Colonic mucosa (tissue), 4 donors: ENCODE data around the gene ACTG2. TPM values are rescaled to one million over a fixed set of nuclear protein-coding genes. Genes with fewer than 3 reads are reported as not detected.

Experiments
- DNase-seq: peaks from one replicate; pipeline ENCODE4 v3.0.0-alpha.2; 2020
- H3K27ac ChIP-seq: fragments of 200-600 bp; one replicate; pipeline ENCODE4 v1.8.0; 2021
- H3K27me3 ChIP-seq: fragments of 200-600 bp; one replicate; pipeline ENCODE4 v1.8.0; 2021
- H3K36me3 ChIP-seq: fragments of 200-600 bp; one replicate; pipeline ENCODE4 v1.8.0; 2021
- H3K4me1 ChIP-seq: fragments of 200-600 bp; one replicate; pipeline ENCODE4 v1.8.0; 2021; ENCODE audit warnings: mild to moderate bottlenecking
- H3K4me3 ChIP-seq: fragments of 200-600 bp; one replicate; pipeline ENCODE4 v1.8.0; 2021
- H3K9ac ChIP-seq, 2 donors: one replicate each; pipeline ENCODE4 v1.7.0; 2013; ENCODE audit warnings: control low read depth in 2 of 2, low read depth in 2 of 2, low read length in 2 of 2
- H3K9me3 ChIP-seq: fragments of 200-600 bp; one replicate; pipeline ENCODE4 v1.8.0; 2021
- intact Hi-C: fragments of 100-400 bp; cut with DNase I; formaldehyde crosslinking; loops from one replicate; pipeline ENCODE4 v1.14.1; 2022
- total RNA-seq, 2 donors: library from RNA; stranded (reverse); fragmentation: NEBNext Ultra II Directional in 1 of 2; extraction: Animal tissue kit (Norgen Biotek cat#: 25700) in 1 of 2; gene quantifications; one replicate each; pipeline ENCODE4 v1.2.1, GENCODE V29; 2021
- TF ChIP-seq, protein P1 (sequence below): fragments of 200-600 bp; IDR thresholded peaks from one replicate; pipeline ENCODE4 v1.8.0; 2022; ENCODE audit warnings: antibody characterized with exemption, mild to moderate bottlenecking
- donor health status: healthy.
- donor health status: DM: no; HTN: no; CAD: no.
- donor health status: DM: no; HTN: no; CAD: no.

Gene ACTG2
- total RNA-seq, 2 donors from 2014 or later: 25.4 to 1,198 TPM

DNA sequence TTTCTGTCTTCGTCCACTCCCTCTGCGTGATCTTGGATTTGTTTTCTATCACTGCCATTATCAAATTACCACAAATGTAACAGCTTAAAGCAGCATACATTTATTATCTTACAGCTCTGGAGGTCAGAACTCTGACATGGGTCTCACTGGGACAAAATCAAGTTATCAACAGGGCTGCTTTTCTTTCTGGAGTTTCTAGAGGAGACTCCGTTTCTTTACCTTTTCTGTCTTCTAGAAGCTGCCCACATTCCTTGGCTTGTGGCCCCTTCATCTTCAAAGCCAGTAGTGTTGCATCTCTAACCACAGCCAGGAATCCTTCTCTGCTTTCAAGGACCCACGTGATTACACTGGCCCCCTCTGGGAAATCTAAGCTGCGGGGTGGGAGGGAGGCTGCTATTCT lies 70.0 kb downstream of the ACTG2 start:
- Histone ChIP-seq H3K4me1 (no peaks in the 10 kb centered on the region), H3K27ac (no peak overlapping the region), H3K9ac (no peak overlapping the region), H3K27me3 (no peaks in the 10 kb centered on the region), H3K9me3 (no peaks in the 10 kb centered on the region), H3K36me3 (no peaks in the 10 kb centered on the region), H3K4me3 (no peak overlapping the region)
- intact Hi-C loops: no loop called here
- TF ChIP-seq, protein P1, sequence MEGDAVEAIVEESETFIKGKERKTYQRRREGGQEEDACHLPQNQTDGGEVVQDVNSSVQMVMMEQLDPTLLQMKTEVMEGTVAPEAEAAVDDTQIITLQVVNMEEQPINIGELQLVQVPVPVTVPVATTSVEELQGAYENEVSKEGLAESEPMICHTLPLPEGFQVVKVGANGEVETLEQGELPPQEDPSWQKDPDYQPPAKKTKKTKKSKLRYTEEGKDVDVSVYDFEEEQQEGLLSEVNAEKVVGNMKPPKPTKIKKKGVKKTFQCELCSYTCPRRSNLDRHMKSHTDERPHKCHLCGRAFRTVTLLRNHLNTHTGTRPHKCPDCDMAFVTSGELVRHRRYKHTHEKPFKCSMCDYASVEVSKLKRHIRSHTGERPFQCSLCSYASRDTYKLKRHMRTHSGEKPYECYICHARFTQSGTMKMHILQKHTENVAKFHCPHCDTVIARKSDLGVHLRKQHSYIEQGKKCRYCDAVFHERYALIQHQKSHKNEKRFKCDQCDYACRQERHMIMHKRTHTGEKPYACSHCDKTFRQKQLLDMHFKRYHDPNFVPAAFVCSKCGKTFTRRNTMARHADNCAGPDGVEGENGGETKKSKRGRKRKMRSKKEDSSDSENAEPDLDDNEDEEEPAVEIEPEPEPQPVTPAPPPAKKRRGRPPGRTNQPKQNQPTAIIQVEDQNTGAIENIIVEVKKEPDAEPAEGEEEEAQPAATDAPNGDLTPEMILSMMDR: no peak
- DNase-seq: no peak

DNA sequence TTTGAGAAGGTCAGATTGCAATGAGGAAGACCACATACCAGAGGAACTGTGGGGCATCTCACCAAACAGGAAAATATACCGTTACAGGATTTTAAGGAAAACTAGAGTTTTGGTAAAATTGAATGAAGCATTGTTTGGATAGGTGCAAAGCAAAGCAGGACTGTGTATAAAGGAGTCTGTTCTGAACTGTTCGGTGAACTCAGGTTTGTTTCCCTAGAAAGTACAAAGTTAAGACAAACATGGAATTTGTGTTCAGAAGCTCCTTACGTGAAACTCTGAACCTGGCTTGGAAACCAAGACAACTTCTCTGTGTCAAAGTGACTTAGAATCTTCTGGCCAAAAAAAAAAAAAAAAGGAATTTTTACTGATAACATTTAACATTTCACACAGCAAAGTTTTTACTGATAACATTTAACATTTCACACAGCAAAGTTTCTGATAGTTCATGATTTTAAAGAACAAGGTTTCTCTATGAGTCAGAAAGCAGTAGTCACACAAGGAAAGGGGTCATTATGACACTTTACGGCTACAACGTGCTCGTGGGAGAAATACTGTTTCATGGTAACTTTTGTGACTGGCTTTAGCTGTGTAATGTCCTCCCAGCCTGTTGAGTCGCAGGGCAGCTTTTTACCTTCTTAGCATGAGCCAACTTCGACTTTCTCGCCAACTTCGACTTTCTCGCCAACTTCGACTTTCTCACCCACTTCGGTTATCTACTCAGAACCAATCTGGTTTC lies 70.7 kb downstream of the ACTG2 start:
- no peak overlapping the region for H3K4me3 ChIP-seq
- DNase-seq: no peak
- H3K9me3 ChIP-seq: no peaks in the 10 kb centered on the region
- no peaks in the 10 kb centered on the region for H3K4me1 ChIP-seq
- no peak overlapping the region for H3K27ac ChIP-seq
- H3K9ac ChIP-seq: no peak overlapping the region
- intact Hi-C loops: no loop called here
- no peaks in the 10 kb centered on the region for H3K36me3 ChIP-seq
- TF ChIP-seq, protein P1: no peak
- no peaks in the 10 kb centered on the region for H3K27me3 ChIP-seq

DNA sequence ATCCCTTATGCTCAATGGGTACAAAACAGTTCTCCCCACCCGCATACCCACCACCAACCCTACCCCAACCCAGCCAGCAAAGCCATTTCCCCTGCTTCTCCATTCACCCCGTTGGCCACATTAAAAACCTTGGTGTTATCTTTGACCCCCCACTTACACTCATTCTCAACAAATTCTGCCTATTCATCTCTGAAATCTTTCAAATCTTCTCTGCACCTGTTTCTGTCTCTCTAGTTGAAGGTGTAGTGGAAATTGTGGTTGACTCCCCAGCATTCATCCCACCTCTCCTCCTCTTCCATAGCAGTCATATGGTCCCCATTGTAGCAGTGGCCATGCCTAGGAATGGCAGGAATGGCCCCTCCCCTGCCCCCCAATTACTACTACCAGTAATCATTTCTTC lies 71.4 kb downstream of the ACTG2 start:
- no peak overlapping the region for H3K9ac ChIP-seq
- no peak overlapping the region for H3K4me3 ChIP-seq
- H3K27ac ChIP-seq: no peak overlapping the region
- intact Hi-C loops: no loop called here
- H3K27me3 ChIP-seq: no peaks in the 10 kb centered on the region
- H3K36me3 ChIP-seq: no peaks in the 10 kb centered on the region
- H3K4me1 ChIP-seq: no peaks in the 10 kb centered on the region
- H3K9me3 ChIP-seq: no peaks in the 10 kb centered on the region
- DNase-seq: no peak
- TF ChIP-seq, protein P1: no peak

DNA sequence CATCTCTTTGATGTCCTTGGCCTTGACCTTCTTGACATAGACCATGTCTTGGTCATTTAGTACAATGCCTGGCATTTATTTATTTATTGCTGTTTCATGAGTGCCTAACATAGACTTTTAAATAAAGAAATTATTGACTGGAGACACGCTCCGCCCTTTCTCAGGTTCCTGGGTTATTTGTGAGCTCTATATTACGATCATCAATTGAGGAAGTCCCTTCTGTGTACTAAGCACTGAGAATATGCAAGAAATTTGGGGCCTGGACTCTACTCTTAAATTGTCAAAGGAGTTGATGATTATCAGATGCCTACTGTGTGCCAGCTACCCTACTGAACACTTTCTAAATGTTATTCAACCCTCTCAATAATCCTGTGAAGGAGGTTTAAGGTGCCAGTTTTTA lies 72.2 kb downstream of the ACTG2 start:
- Histone ChIP-seq H3K36me3 (no peaks in the 10 kb centered on the region), H3K4me1 (no peaks in the 10 kb centered on the region), H3K4me3 (no peak overlapping the region), H3K27ac (no peak overlapping the region), H3K9me3 (no peaks in the 10 kb centered on the region), H3K9ac (no peak overlapping the region), H3K27me3 (no peaks in the 10 kb centered on the region)
- no peak for DNase-seq
- TF ChIP-seq, protein P1: no peak
- intact Hi-C loops: no loop called here

DNA sequence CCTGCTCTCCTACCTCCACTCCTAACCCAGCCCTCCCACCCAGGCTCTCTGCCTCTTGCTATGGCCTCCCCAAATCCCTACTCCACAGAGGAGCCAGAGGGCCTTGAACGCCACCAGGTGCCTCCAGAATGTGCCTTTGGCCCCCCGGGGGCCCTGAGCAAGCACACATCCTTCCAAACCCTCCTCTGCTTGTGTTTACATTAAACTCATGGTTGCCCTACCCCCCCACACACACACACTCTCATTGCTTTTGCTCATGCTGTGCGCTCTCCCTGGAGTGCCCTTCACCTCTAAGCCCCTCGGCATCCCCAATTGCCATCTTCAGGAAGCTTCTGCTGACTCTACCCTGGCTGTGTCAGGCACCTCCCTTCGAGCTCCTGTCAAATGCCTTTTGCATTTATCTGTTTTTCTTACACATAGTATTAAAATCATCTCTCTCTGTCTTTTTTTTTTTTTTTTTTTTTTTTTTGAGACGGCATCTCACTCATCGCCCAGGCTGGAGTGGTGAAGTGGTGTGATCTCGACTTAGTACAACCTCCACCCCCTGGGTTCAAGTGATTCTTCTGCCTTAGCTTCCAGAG lies 75.6 kb downstream of the ACTG2 start:
- no peak for DNase-seq
- H3K27ac ChIP-seq: no peak overlapping the region
- H3K4me1 ChIP-seq: peaks cover 14% of the 10 kb centered on the region
- H3K36me3 ChIP-seq: no peaks in the 10 kb centered on the region
- no peak overlapping the region for H3K4me3 ChIP-seq
- intact Hi-C loops: no loop called here
- TF ChIP-seq, protein P1: no peak
- H3K9me3 ChIP-seq: no peaks in the 10 kb centered on the region
- no peaks in the 10 kb centered on the region for H3K27me3 ChIP-seq
- no peak overlapping the region for H3K9ac ChIP-seq
